Measurements from ENCODE around the gene PGM5.
"Not testable (repeated sequence)": the region's sequence is repeated elsewhere in the genome, so short reads cannot be mapped to it uniquely, and the experiment has no call there.

The PGM5 gene

DNA sequence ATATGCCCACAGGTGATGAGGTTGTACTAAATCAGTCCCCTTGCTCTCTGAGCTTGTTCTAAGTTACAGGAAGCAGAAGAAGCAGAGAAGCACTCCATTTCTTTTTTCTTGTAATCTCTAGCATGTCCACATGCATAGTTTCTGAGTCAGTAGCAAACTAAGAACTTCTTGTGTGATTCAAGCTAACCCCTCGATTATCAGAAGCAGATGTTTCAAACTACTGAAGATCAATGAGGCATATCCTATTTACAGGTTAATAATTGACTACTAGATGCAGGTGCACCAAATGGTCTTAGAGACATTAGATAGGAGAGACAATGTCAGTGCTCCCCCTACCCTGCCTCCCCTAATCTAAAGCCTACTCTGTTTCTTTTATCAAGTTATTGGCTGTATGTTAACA is 21.3 kb downstream of the PGM5 start:
- DNase-seq (ENCODE audit: low spot score) = not testable (repeated sequence)

GRCh38 chr9:68383894-68384293 is 27.5 kb downstream of the PGM5 start:
- DNase-seq (ENCODE audit: low spot score) = not testable (repeated sequence)

DNA sequence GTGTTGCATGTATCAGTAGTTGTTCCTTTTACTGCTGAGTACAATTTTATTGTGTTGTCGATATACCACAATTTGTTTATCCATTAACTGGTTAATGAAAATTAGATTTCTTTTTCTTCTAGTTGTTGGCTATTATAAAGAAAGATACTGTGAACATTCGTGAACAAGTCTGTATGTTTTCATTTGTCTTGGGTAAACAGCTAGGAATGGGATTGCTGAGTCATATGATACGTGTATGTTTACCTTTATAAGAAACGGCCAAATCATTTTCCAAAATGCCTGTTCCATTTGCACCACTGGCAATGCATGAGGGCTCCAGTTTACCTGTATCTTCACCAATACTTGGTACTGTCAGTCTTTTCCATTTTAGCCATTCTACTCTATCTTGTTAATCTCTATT is 33.1 kb downstream of the PGM5 start:
- not testable (repeated sequence) for DNase-seq (ENCODE audit: low spot score)

DNA sequence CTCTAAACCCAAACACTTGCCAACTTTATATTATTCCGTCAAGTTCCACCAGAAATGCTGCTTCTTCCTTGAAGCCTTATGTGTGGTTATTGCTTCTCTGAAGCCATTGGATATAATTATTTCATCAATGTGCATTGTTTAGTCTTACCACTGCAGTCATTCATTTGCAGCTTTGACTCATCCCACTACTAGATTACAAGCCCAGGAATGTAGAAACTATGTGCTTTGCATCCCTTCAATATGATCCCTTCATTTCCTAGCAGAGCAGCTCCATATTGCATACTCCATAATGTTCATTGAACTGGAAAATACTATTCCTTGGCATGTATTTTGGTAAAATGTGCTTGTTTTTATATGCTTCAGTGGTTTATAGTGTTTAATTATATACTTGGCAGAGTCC is 34.3 kb downstream of the PGM5 start:
- DNase-seq (ENCODE audit: low spot score) = not testable (repeated sequence)

DNA sequence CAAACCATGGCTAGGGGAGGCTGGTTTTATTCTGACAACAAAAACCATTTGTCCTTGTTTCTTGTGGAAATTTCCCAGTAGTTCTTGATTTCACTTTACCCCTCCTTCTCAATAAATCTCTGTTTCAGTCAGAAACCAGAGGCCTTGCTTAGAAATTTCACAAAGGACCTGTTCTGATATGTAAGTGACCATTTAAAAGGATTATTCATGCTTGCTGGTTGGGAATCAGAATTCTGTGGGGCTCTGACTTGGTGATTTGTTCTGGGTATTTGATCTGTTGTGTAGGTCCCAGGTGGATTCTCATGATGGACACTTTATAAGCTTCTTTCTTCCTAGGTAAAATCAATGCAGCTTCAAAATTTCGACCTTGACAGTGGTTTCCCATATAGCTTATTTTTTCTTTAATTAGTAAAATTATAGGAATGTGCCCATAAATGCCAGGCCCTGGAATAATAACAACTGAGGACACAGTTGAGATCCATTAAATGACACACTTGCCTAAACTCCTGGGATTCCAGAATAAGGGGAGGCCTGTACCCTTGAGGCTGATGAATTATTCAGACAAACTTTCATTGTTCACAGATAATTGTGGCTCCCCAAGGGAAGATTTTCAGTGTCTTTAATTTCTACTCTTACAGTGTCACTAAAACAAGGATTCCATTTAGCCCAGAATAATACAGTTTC is 40.1 kb downstream of the PGM5 start:
- not testable (repeated sequence) for DNase-seq (ENCODE audit: low spot score)

GRCh38 chr9:68397095-68397423 is 40.6 kb downstream of the PGM5 start:
- not testable (repeated sequence) for DNase-seq (ENCODE audit: low spot score)

GRCh38 chr9:68397796-68398195 is 41.4 kb downstream of the PGM5 start:
- not testable (repeated sequence) for DNase-seq (ENCODE audit: low spot score)

DNA sequence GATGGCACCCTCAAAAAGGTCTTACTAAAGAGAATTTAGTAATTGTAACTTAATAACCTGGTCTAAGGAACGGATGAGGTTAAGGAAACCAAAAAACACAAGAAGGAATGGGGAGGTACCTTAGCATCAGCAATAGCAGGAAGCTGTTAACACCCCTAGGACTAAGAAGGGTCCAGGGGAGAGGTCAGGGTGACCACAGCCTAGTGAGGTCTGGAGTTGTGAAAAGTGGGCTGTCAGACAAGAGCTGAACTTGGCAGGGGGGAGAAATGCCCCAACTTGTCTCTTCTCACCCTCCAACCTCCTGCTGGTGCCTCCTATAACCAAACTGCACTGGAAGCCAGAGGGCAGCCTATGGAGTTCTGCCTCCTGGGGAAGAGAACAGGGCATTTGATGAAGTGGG is 41.9 kb downstream of the PGM5 start:
- not testable (repeated sequence) for DNase-seq (ENCODE audit: low spot score)

DNA sequence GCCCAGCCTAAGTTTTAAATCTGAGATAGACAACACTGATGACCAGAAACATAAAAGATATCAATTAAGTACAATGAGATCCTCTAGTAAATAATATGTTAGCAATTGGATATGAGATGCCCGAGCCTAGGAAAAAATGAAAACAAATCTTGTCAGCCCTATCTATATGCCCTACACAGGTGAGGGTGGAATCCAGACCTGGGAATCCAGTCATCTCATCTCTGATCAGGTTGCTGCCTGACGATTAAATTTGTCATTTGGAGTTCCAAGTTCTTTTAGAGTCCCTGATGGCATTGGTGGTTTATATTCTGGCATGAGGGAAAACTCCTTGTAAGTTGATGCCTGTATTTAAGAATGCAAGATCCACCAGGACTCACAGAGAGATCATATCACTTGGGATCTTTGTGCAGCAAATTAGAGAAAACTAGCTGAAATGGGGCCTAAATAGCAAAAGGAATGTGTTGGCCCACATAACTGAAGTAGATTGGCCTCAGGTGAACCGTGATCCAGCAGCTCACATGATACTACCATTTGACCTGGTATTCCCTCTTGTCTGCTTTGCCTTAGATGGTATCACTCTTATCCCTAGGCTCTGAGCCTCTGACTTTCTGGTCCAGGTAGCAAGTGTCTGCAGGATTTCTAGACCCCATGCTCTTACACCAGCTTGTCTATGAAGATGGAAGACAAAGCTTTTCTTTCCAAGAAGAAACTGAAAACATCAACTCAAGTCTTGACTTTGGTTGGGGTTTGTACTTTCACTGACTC is 48.2 kb downstream of the PGM5 start:
- DNase-seq (ENCODE audit: low spot score) = not testable (repeated sequence)

- not testable (repeated sequence) for DNase-seq (ENCODE audit: low spot score)
These were observed 55.5 kb downstream of the PGM5 start for GRCh38 chr9:68411865-68412264.

- not testable (repeated sequence) for DNase-seq (ENCODE audit: low spot score)
These were observed 56.3 kb downstream of the PGM5 start for GRCh38 chr9:68412754-68413153.

DNA sequence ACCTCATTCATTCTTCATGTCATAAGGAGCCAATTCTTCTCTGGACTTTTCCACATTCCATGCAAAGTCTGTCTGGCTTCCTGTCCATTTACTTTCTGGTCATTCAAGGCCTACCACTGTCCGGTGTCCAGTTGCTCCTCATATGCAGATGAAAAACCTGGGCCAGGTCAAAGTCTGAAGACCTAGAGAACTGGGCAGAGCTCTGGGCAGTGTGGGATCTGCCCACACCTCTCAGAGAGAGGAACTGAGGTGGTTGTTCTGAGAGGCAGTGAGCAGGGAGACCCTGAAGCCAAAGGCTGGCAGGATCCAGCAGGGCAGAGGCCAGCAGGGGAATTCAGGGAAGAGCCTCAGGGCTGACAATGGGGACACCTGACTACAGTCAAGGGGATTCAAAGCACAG is 58.7 kb downstream of the PGM5 start:
- DNase-seq (ENCODE audit: low spot score) = not testable (repeated sequence)

- no peak for DNase-seq (ENCODE audit: low spot score)
These were observed 60.6 kb downstream of the PGM5 start for GRCh38 chr9:68416936-68417564.

DNA sequence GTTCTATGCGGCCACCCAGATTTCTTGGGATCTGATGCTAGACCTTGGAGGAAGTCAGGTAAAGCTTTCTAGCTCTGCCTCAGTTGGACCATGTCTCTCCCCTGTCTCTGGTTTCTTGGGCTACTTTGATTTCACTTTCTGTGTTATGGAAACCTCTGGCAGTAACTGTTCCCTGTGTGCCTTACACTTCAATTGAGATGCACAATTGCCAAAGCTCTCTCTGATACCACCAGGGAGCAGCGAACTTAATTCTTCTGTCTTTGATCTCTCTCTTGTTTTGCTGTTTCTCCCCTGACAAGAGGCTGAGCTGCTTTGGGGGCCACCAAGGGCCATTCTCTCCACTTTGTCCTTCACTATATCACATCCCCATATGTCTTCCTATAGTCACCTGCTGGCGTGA is 61.4 kb downstream of the PGM5 start:
- no peak for DNase-seq (ENCODE audit: low spot score)

- DNase-seq (ENCODE audit: low spot score) = no peak
These were observed 61.9 kb downstream of the PGM5 start for GRCh38 chr9:68418259-68418845.

GRCh38 chr9:68419901-68420300 is 63.5 kb downstream of the PGM5 start:
- no peak for DNase-seq (ENCODE audit: low spot score)

- no peak for DNase-seq (ENCODE audit: low spot score)
These were observed 70.3 kb downstream of the PGM5 start for GRCh38 chr9:68426755-68427154.

DNA sequence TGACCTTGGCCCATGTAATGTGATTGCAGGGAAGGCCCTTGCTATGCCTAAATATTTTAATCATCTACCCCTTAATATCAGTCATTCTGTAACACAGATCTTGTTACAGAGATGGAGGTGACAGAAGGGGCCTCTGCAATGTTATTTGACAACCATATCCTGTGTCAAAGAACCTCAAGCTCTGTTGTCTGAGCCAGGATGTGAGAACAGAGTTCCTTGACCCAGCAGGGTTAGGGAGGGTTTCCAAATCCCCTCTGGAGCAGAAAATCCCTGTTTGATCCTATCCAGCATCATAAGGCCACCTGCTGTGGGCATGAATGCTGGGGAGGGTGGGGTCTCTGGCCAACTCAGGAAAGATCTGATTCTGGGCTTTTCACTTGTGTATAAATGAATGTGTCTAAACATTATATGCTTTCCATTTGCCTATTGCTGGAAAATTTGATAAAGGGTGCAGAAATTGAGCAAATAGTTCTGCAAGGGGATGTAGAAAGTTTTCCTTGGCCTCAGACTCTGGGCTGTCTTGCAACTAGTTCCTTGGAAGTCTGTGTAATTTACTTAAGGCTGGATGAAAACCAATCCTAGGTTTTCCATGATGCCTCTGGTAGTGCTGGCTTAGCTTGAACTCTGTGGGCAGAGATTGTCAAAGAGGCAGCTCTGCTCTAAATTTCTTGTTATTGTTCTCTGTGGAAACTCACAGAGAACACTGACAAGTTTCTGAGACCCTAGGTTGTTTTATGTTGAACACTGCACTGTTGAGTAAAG is 71.0 kb downstream of the PGM5 start:
- no peak for DNase-seq (ENCODE audit: low spot score)

GRCh38 chr9:68428481-68428880 is 72.1 kb downstream of the PGM5 start:
- no peak for DNase-seq (ENCODE audit: low spot score)

DNA sequence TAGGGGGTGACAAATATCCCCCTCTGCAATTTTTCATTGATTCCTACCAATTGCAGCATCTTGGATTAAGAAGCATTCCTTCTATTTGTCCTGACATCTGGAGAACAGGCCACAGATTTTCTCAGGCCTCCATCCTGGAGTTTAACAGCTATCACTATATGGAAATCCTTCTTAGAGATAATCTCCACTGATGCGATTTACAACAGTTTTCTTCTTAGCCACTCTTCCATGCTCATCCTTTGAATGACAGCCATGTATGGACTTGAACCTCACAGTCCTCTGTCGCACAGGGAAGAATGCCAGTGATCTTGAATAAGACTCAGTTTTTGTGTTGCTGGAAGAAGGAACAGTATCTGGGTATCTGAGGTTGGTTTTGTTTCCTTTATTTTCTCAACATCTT is 73.2 kb downstream of the PGM5 start:
- no peak for DNase-seq (ENCODE audit: low spot score)

GRCh38 chr9:68431307-68431706 is 74.9 kb downstream of the PGM5 start:
- no peak for DNase-seq (ENCODE audit: low spot score)

- DNase-seq (ENCODE audit: low spot score) = no peak
These were observed 77.2 kb downstream of the PGM5 start for GRCh38 chr9:68433531-68434110.
